ENCODE results near the gene GUK1.

DNA sequence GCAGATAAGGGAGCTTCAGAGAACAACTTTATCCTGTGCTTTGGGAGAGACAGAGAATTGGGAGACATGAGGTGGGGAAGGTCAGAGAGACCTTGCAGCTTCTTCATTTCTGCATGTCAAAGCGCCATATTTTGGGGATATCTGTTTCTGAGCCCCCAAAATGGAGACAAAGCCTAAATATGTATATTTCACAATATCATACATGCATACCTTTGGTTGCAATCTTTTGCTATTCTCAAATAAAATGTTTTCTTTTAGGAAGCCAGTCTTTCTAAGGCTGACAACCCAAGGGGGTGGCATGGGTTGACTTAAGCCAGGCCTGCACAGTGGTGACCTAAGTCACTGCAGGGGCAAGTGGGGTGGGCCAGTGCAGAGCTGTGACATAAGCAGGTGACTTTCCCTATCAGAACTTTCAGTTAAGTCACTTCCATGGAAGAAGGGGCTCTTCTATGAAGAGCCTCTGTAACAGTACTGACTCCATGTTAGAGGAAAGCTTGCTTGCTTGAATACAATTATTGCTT, 17.1 kb upstream of the GUK1 start:
- TF ChIP-seq, protein P1, sequence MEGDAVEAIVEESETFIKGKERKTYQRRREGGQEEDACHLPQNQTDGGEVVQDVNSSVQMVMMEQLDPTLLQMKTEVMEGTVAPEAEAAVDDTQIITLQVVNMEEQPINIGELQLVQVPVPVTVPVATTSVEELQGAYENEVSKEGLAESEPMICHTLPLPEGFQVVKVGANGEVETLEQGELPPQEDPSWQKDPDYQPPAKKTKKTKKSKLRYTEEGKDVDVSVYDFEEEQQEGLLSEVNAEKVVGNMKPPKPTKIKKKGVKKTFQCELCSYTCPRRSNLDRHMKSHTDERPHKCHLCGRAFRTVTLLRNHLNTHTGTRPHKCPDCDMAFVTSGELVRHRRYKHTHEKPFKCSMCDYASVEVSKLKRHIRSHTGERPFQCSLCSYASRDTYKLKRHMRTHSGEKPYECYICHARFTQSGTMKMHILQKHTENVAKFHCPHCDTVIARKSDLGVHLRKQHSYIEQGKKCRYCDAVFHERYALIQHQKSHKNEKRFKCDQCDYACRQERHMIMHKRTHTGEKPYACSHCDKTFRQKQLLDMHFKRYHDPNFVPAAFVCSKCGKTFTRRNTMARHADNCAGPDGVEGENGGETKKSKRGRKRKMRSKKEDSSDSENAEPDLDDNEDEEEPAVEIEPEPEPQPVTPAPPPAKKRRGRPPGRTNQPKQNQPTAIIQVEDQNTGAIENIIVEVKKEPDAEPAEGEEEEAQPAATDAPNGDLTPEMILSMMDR (IDR thresholded peaks at IDR 0.05), result no peak
- no peak for TF ChIP-seq EP300 (IDR thresholded peaks at IDR 0.05)

All from suprapubic skin (tissue), 3 donors.